Neuronal stem cell (in vitro differentiated cells): ENCODE data around the gene CELF3.

Experiments used
- DNase-seq: peaks from one replicate; pipeline ENCODE4 v3.0.0-alpha.2; 2013; ENCODE audit warnings: low spot score
- H2AFZ ChIP-seq: one replicate; pipeline ENCODE4 v1.6.1; 2013; ENCODE audit warnings: mild to moderate bottlenecking, low read length, inconsistent platforms
- H2AK5ac ChIP-seq: 2 replicates; pipeline ENCODE4 v1.6.1; 2013; ENCODE audit warnings: low read depth, mild to moderate bottlenecking, inconsistent platforms, low read length, moderate library complexity, mixed read lengths
- H2BK120ac ChIP-seq: 2 replicates; pipeline ENCODE4 v1.6.1; 2013; ENCODE audit warnings: low read depth, mild to moderate bottlenecking, inconsistent platforms, low read length, moderate library complexity, mixed read lengths
- H2BK12ac ChIP-seq: one replicate; pipeline ENCODE4 v1.6.1; 2013; ENCODE audit warnings: low read length, inconsistent platforms
- H2BK15ac ChIP-seq: 2 replicates; pipeline ENCODE4 v1.6.1; 2013; ENCODE audit warnings: mild to moderate bottlenecking, low read length, inconsistent platforms, mixed read lengths
- H2BK5ac ChIP-seq: one replicate; pipeline ENCODE4 v1.6.1; 2013; ENCODE audit warnings: inconsistent platforms, mild to moderate bottlenecking, low read length, moderate library complexity
- H3K14ac ChIP-seq: one replicate; pipeline ENCODE4 v1.6.1; 2013; ENCODE audit warnings: low read length, inconsistent platforms
- H3K18ac ChIP-seq: 2 replicates; pipeline ENCODE4 v1.6.1; 2013; ENCODE audit warnings: low read length, inconsistent platforms
- H3K23ac ChIP-seq: 2 replicates; pipeline ENCODE4 v1.6.1; 2013; ENCODE audit warnings: low read depth, mild to moderate bottlenecking, mixed read lengths, low read length, inconsistent platforms; ENCODE audit not compliant: poor library complexity
- H3K27ac ChIP-seq: replicated peaks from 3 replicates; pipeline ENCODE4 v1.5.1; 2013; ENCODE audit warnings: low read length, inconsistent platforms
- H3K27me3 ChIP-seq, 3 experiments: 2 replicates each; pipeline ENCODE4 v1.6.1; 2013; ENCODE audit warnings: low read length in 3 of 3, mild to moderate bottlenecking in 2 of 3, inconsistent platforms in 1 of 3, low read depth in 1 of 3, mixed read lengths in 1 of 3, moderate library complexity in 1 of 3; ENCODE audit not compliant: control insufficient read depth in 3 of 3, insufficient read depth in 3 of 3
- H3K36me3 ChIP-seq, 2 donors: replicated peaks in 1 of 2; 2 replicates each; pipeline ENCODE4 v1.6.1; 2013; ENCODE audit warnings: low read length in 2 of 2; ENCODE audit not compliant: control insufficient read depth in 2 of 2, insufficient read depth in 2 of 2
- H3K4ac ChIP-seq: 2 replicates; pipeline ENCODE4 v1.6.1; 2013; ENCODE audit warnings: inconsistent platforms, mild to moderate bottlenecking, low read length, moderate library complexity
- H3K4me1 ChIP-seq, 2 donors: 1 replicate in 1 of 2; 2 replicates in 1 of 2; pipeline ENCODE4 v1.6.1; 2013; ENCODE audit warnings: low read length in 2 of 2, low read depth in 1 of 2; ENCODE audit not compliant: control insufficient read depth in 2 of 2, insufficient read depth in 1 of 2
- H3K4me2 ChIP-seq: one replicate; pipeline ENCODE4 v1.6.1; 2013; ENCODE audit warnings: mild to moderate bottlenecking, low read length, inconsistent platforms; ENCODE audit not compliant: insufficient read depth, poor library complexity, severe bottlenecking
- H3K4me3 ChIP-seq, 2 donors: 2 replicates each; pipeline ENCODE4 v1.5.1; 2013; ENCODE audit warnings: low read length in 2 of 2, mild to moderate bottlenecking in 2 of 2, inconsistent platforms in 1 of 2, moderate library complexity in 1 of 2
- H3K79me1 ChIP-seq: one replicate; pipeline ENCODE4 v1.6.1; 2013; ENCODE audit warnings: low read depth, mild to moderate bottlenecking, inconsistent platforms, low read length, moderate library complexity
- H3K9ac ChIP-seq: one replicate; pipeline ENCODE4 v1.6.1; 2013; ENCODE audit warnings: mild to moderate bottlenecking, low read depth, low read length, inconsistent platforms; ENCODE audit not compliant: poor library complexity
- H3K9me3 ChIP-seq, 2 donors: replicated peaks in 1 of 2; 2 replicates each; pipeline versions ENCODE3 to v1.6.1; 2013; ENCODE audit warnings: low read length in 2 of 2, mild to moderate bottlenecking in 2 of 2, inconsistent platforms in 1 of 2, low read depth in 1 of 2, mixed read lengths in 1 of 2, moderate library complexity in 1 of 2; ENCODE audit not compliant: control insufficient read depth in 2 of 2, insufficient read depth in 1 of 2
- H4K8ac ChIP-seq: one replicate; pipeline ENCODE4 v1.6.1; 2013; ENCODE audit warnings: low read depth, mild to moderate bottlenecking, inconsistent platforms, low read length, moderate library complexity
- H4K91ac ChIP-seq: one replicate; pipeline ENCODE4 v1.6.1; 2013; ENCODE audit warnings: low read length, low read depth, mild to moderate bottlenecking, inconsistent platforms; ENCODE audit not compliant: poor library complexity
- WGBS, 2 donors: extraction: QIAGEN DNeasy Blood & Tissue Kit; methylation state at CpG; one replicate each; pipeline ENCODE4 v1.1.7; 2013; ENCODE audit warnings: missing lambda C conversion rate in 2 of 2, mixed read lengths in 1 of 2; ENCODE audit not compliant: insufficient read length in 2 of 2, insufficient replicate concordance in 1 of 2; ENCODE audit errors: extremely low coverage in 2 of 2; 5-methylcytosine and 5-hydroxymethylcytosine counted together

The CELF3 gene

GRCh38 chr1:151702936-151703335 lies 13.7 kb downstream of the CELF3 start:
- H3K18ac ChIP-seq: no peak overlapping the region
- H3K4ac ChIP-seq: no peak overlapping the region
- DNase-seq: no peak
- H3K27me3 ChIP-seq: no peaks in the 10 kb centered on the region
- peaks cover 7 to 45% of the 10 kb centered on the region in 2 donors for H3K36me3 ChIP-seq
- no peak overlapping the region for H3K4me2 ChIP-seq
- no peak overlapping the region for H3K14ac ChIP-seq
- H3K27ac ChIP-seq: no peak overlapping the region
- H2BK120ac ChIP-seq: no peak overlapping the region
- H3K4me1 ChIP-seq: peaks cover 0 to 12% of the 10 kb centered on the region in 2 donors
- H4K91ac ChIP-seq: no peak overlapping the region
- no peak overlapping the region for H4K8ac ChIP-seq
- no peak overlapping the region for H3K4me3 ChIP-seq
- H3K9me3 ChIP-seq: no peaks in the 10 kb centered on the region
- no peak overlapping the region for H2AK5ac ChIP-seq
- H2BK12ac ChIP-seq: no peak overlapping the region
- H2BK5ac ChIP-seq: no peak overlapping the region
- no peaks in the 10 kb centered on the region for H3K79me1 ChIP-seq
- no peak overlapping the region for H3K23ac ChIP-seq
- H2AFZ ChIP-seq: no peak overlapping the region
- H3K9ac ChIP-seq: no peak overlapping the region
- no CpG with 5 or more reads among the region's 8 CpGs for WGBS, 2 donors
- no peak overlapping the region for H2BK15ac ChIP-seq

GRCh38 chr1:151701515-151701914 lies 15.1 kb downstream of the CELF3 start:
- H3K4me3 ChIP-seq: no peak overlapping the region
- H3K4me2 ChIP-seq: no peak overlapping the region
- DNase-seq: no peak
- H2BK12ac ChIP-seq: no peak overlapping the region
- H3K4ac ChIP-seq: no peak overlapping the region
- H3K9ac ChIP-seq: no peak overlapping the region
- H2AK5ac ChIP-seq: no peak overlapping the region
- no peaks in the 10 kb centered on the region for H3K79me1 ChIP-seq
- H2BK120ac ChIP-seq: no peak overlapping the region
- no peak overlapping the region for H3K23ac ChIP-seq
- H3K4me1 ChIP-seq: peaks cover 0 to 12% of the 10 kb centered on the region in 2 donors
- H3K27ac ChIP-seq: no peak overlapping the region
- H2BK15ac ChIP-seq: no peak overlapping the region
- H2AFZ ChIP-seq: no peak overlapping the region
- no peak overlapping the region for H4K91ac ChIP-seq
- peaks cover 6 to 56% of the 10 kb centered on the region in 2 donors for H3K36me3 ChIP-seq
- no peaks in the 10 kb centered on the region for H3K27me3 ChIP-seq
- WGBS, 2 donors: no CpG with 5 or more reads among the region's 5 CpGs
- H2BK5ac ChIP-seq: no peak overlapping the region
- H3K9me3 ChIP-seq: no peaks in the 10 kb centered on the region
- no peak overlapping the region for H3K14ac ChIP-seq
- no peak overlapping the region for H3K18ac ChIP-seq
- no peak overlapping the region for H4K8ac ChIP-seq

- Histone ChIP-seq H3K23ac (no peak overlapping the region), H3K79me1 (no peaks in the 10 kb centered on the region), H2BK120ac (no peak overlapping the region), H4K91ac (no peak overlapping the region), H3K27ac (no peak overlapping the region), H3K4me1 (no peaks in the 10 kb centered on the region), H3K9me3 (no peaks in the 10 kb centered on the region), H3K36me3 (peaks cover 19 to 53% of the 10 kb centered on the region in 2 donors), H2AK5ac (no peak overlapping the region), H3K18ac (no peak overlapping the region), H3K14ac (no peak overlapping the region), H3K4ac (no peak overlapping the region), H2AFZ (no peak overlapping the region), H3K4me3 (no peak overlapping the region), H3K4me2 (no peak overlapping the region), H4K8ac (no peak overlapping the region), H2BK5ac (no peak overlapping the region), H2BK15ac (no peak overlapping the region), H3K9ac (no peak overlapping the region), H2BK12ac (no peak overlapping the region), H3K27me3 (no peaks in the 10 kb centered on the region)
- no peak for DNase-seq
- no CpG with 5 or more reads among the region's 4 CpGs for WGBS, 2 donors
These were observed 23.4 kb downstream of the CELF3 start for GRCh38 chr1:151693057-151693651.

- Histone ChIP-seq H2AK5ac (no peak overlapping the region), H3K27me3 (no peaks in the 10 kb centered on the region), H2BK12ac (no peak overlapping the region), H3K4me3 (no peak overlapping the region), H3K14ac (no peak overlapping the region), H3K4me2 (no peak overlapping the region), H2BK5ac (no peak overlapping the region), H3K27ac (no peak overlapping the region), H2BK120ac (no peak overlapping the region), H3K9ac (no peak overlapping the region), H3K79me1 (no peaks in the 10 kb centered on the region), H3K36me3 (peaks cover 19 to 46% of the 10 kb centered on the region in 2 donors), H3K4ac (no peak overlapping the region), H3K23ac (no peak overlapping the region), H4K91ac (no peak overlapping the region), H2AFZ (no peak overlapping the region), H3K18ac (no peak overlapping the region), H4K8ac (no peak overlapping the region), H2BK15ac (no peak overlapping the region), H3K9me3 (no peaks in the 10 kb centered on the region), H3K4me1 (no peaks in the 10 kb centered on the region)
- DNase-seq: no peak
- WGBS, 2 donors: no CpG with 5 or more reads among the region's 3 CpGs
These were observed 24.4 kb downstream of the CELF3 start for GRCh38 chr1:151692226-151692625.
